Measurements from ENCODE around the gene MEF2D.

MEF2D gene

GRCh38 chr1:156438278-156438987 lies 62.1 kb downstream of the MEF2D start:
- DNase-seq: no peak

- DNase-seq: no peak
These were observed 63.3 kb downstream of the MEF2D start for GRCh38 chr1:156437037-156437867.

- peak; percentile 39 for DNase-seq
These were observed 64.2 kb downstream of the MEF2D start for GRCh38 chr1:156436141-156437036.

GRCh38 chr1:156435545-156436140 lies 64.9 kb downstream of the MEF2D start:
- DNase-seq: no peak

GRCh38 chr1:156434989-156435544 lies 65.5 kb downstream of the MEF2D start:
- DNase-seq: no peak

- DNase-seq: no peak
These were observed 67.0 kb downstream of the MEF2D start for GRCh38 chr1:156433602-156434001.

- no peak for DNase-seq
These were observed 67.5 kb downstream of the MEF2D start for GRCh38 chr1:156433032-156433431.

- no peak for DNase-seq
These were observed 67.9 kb downstream of the MEF2D start for GRCh38 chr1:156432669-156433018.

GRCh38 chr1:156431769-156432668 lies 68.6 kb downstream of the MEF2D start:
- no peak for DNase-seq

GRCh38 chr1:156431366-156431765 lies 69.2 kb downstream of the MEF2D start:
- no peak for DNase-seq

- DNase-seq: no peak
These were observed 69.7 kb downstream of the MEF2D start for GRCh38 chr1:156430866-156431265.

- DNase-seq: no peak
These were observed 70.3 kb downstream of the MEF2D start for GRCh38 chr1:156430303-156430702.

- DNase-seq: no peak
These were observed 71.1 kb downstream of the MEF2D start for GRCh38 chr1:156429313-156430060.

- DNase-seq: no peak
These were observed 71.8 kb downstream of the MEF2D start for GRCh38 chr1:156428746-156429288.

- DNase-seq: no peak
These were observed 72.6 kb downstream of the MEF2D start for GRCh38 chr1:156427957-156428356.

GRCh38 chr1:156425943-156426342 lies 74.6 kb downstream of the MEF2D start:
- DNase-seq: no peak

GRCh38 chr1:156424806-156425432 lies 75.7 kb downstream of the MEF2D start:
- DNase-seq: no peak

- no peak for DNase-seq
These were observed 76.9 kb downstream of the MEF2D start for GRCh38 chr1:156423422-156424352.

- no peak for DNase-seq
These were observed 77.9 kb downstream of the MEF2D start for GRCh38 chr1:156422602-156423091.
